H1 (cell line): Measurements from ENCODE around the gene NPAS4. TPM values are rescaled to one million over a fixed set of nuclear protein-coding genes. Genes with fewer than 3 reads are reported as not detected.

Source experiments
- ASH2L ChIP-seq: fragments of 200-600, 300-600 bp; sonication (generic); IDR thresholded peaks from one replicate; pipeline ENCODE4 v1.7.1; 2017; ENCODE audit warnings: low read length
- BACH1 ChIP-seq: IDR thresholded peaks from 2 replicates; pipeline ENCODE4 v1.6.1; 2012; ENCODE audit warnings: low read length, improper control_type of control experiment
- BCL11A ChIP-seq, 2 experiments: IDR thresholded peaks; one replicate each; pipeline ENCODE4 v1.6.1; 2011; ENCODE audit warnings: low read depth in 2 of 2, low read length in 2 of 2, mild to moderate bottlenecking in 2 of 2
- CTBP2 ChIP-seq: IDR thresholded peaks from 2 replicates; pipeline ENCODE4 v1.7.0; 2011; ENCODE audit warnings: borderline replicate concordance, mild to moderate bottlenecking, moderate library complexity, mixed read lengths, low read length; ENCODE audit not compliant: insufficient read depth, insufficient read length
- KDM1A ChIP-seq: fragments of 200-600, 300-600 bp; sonication (generic); IDR thresholded peaks from 2 replicates; pipeline ENCODE4 v1.7.1; 2016; ENCODE audit warnings: mild to moderate bottlenecking, low read length, borderline replicate concordance
- MAFK ChIP-seq: IDR thresholded peaks from 2 replicates; pipeline ENCODE4 v1.6.1; 2012; ENCODE audit warnings: low read depth, mild to moderate bottlenecking, improper control_type of control experiment, low read length
- POLR2A ChIP-seq, 2 experiments: IDR thresholded peaks; 1 replicate in 1 of 2; 2 replicates in 1 of 2; pipeline ENCODE4 v1.6.1; 2011; ENCODE audit warnings: low read depth in 2 of 2, low read length in 2 of 2, mild to moderate bottlenecking in 2 of 2; ENCODE audit errors: control extremely low read depth in 1 of 2
- TAF1 ChIP-seq: IDR thresholded peaks from 2 replicates; pipeline ENCODE4 v1.6.1; 2011; ENCODE audit warnings: mild to moderate bottlenecking, low read depth, low read length
- polyA plus RNA-seq, 7 experiments: library from polyadenylated mRNA; depleted of rRNA in 3 of 7; stranded (reverse) in 5 of 7; unstranded in 2 of 7; fragments of >200 nt in 5 of 7; fragments of 200-250 nt in 2 of 7; gene quantifications; 1 replicate in 5 of 7; 2 replicates in 1 of 7; 4 replicates in 1 of 7; pipeline versions ENCODE4 v1.2.1 to v1.2.3, GENCODE V29; 2011 to 2013; ENCODE audit warnings: missing spikeins in 2 of 7, mixed read lengths in 2 of 7
- total RNA-seq: library from RNA; stranded (reverse); fragmentation: NEBNext Ultra II Directional; extraction: Animal tissue kit (Norgen Biotek cat#: 25700); gene quantifications from 2 replicates; pipeline ENCODE4 v1.2.1, GENCODE V29; 2021
- TF ChIP-seq, protein P1 (sequence below), 3 experiments: IDR thresholded peaks; 1 replicate in 2 of 3; 2 replicates in 1 of 3; pipeline versions ENCODE4 v1.5.1 to v1.6.1; 2011; ENCODE audit warnings: low read length in 3 of 3, mild to moderate bottlenecking in 3 of 3, inconsistent platforms in 2 of 3, low read depth in 1 of 3, moderate library complexity in 1 of 3; ENCODE audit not compliant: insufficient read depth in 1 of 3; ENCODE audit errors: control extremely low read depth in 1 of 3
- TF ChIP-seq, protein P2 (sequence below): IDR thresholded peaks from 2 replicates; pipeline ENCODE4 v1.6.1; 2012; ENCODE audit warnings: low read length, inconsistent platforms
- TF ChIP-seq, protein P3 (sequence below): IDR thresholded peaks from 2 replicates; pipeline ENCODE4 v1.6.1; 2012; ENCODE audit warnings: inconsistent platforms

Gene NPAS4
- total and polyA plus RNA-seq, 2 of the 8 experiments (the other 6 are each of a cell fraction or from before 2014, with no cell fraction given): 0.73 to 0.99 TPM

DNA sequence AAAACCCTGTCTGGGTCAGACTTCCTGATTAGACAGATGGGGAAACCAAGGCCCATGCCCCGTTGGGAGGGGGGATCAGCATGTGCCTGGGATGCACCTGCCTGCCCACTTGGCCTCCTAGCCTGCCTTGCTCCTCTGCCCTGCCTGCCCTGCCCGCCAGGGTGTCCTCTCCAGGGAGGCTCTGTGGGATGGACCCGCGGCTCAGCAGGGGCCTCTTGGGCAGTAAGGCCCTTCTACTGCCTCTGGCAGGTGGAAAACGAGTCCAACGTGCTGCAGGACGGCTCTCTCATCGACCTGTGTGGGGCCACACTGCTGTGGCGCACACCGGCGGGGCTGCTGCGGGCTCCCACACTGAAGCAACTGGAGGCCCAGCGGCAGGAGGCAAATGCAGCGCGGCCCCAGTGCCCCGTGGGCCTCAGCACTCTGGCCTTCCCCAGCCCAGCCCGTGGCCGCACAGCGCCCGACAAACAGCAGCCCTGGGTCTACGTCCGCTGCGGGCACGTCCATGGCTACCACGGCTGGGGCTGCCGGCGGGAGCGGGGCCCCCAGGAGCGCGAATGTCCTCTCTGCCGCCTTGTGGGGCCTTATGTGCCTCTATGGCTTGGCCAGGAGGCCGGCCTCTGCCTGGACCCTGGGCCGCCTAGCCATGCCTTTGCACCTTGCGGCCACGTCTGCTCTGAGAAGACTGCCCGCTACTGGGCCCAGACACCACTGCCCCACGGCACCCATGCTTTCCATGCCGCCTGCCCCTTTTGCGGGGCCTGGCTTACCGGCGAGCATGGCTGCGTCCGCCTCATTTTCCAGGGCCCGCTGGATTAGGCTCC lies 54.7 kb downstream of the NPAS4 start (continued):
- TF ChIP-seq TAF1: no peak
- TF ChIP-seq CTBP2: no peak
- no peak for TF ChIP-seq ASH2L
- TF ChIP-seq KDM1A: no peak
- TF ChIP-seq, protein P1, sequence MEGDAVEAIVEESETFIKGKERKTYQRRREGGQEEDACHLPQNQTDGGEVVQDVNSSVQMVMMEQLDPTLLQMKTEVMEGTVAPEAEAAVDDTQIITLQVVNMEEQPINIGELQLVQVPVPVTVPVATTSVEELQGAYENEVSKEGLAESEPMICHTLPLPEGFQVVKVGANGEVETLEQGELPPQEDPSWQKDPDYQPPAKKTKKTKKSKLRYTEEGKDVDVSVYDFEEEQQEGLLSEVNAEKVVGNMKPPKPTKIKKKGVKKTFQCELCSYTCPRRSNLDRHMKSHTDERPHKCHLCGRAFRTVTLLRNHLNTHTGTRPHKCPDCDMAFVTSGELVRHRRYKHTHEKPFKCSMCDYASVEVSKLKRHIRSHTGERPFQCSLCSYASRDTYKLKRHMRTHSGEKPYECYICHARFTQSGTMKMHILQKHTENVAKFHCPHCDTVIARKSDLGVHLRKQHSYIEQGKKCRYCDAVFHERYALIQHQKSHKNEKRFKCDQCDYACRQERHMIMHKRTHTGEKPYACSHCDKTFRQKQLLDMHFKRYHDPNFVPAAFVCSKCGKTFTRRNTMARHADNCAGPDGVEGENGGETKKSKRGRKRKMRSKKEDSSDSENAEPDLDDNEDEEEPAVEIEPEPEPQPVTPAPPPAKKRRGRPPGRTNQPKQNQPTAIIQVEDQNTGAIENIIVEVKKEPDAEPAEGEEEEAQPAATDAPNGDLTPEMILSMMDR (IDR thresholded peaks at IDR 0.05; ENCODE audit: control extremely low read depth in 1 of 3, insufficient read depth in 1 of 3, low read depth in 1 of 3, low read length in 3 of 3): no peak
- no peak for TF ChIP-seq POLR2A (IDR thresholded peaks at IDR 0.05; ENCODE audit: control extremely low read depth in 1 of 2, low read depth in 2 of 2, low read length in 2 of 2)
- TF ChIP-seq MAFK: no peak
- no peak for TF ChIP-seq BACH1
- no peak for TF ChIP-seq BCL11A (IDR thresholded peaks at IDR 0.05; ENCODE audit: low read depth in 2 of 2, low read length in 2 of 2)
- TF ChIP-seq, protein P2, sequence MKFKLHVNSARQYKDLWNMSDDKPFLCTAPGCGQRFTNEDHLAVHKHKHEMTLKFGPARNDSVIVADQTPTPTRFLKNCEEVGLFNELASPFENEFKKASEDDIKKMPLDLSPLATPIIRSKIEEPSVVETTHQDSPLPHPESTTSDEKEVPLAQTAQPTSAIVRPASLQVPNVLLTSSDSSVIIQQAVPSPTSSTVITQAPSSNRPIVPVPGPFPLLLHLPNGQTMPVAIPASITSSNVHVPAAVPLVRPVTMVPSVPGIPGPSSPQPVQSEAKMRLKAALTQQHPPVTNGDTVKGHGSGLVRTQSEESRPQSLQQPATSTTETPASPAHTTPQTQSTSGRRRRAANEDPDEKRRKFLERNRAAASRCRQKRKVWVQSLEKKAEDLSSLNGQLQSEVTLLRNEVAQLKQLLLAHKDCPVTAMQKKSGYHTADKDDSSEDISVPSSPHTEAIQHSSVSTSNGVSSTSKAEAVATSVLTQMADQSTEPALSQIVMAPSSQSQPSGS: no peak
- TF ChIP-seq, protein P3, sequence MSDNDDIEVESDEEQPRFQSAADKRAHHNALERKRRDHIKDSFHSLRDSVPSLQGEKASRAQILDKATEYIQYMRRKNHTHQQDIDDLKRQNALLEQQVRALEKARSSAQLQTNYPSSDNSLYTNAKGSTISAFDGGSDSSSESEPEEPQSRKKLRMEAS: no peak
